Vagina (tissue), 2 donors: Measurements from ENCODE around the gene MTMR2. TPM values are rescaled to one million over a fixed set of nuclear protein-coding genes. Genes with fewer than 3 reads are reported as not detected.

Source experiments
- DNase-seq, 2 donors: peaks; one replicate each; pipeline ENCODE4 v3.0.0-alpha.2; 2017; ENCODE audit errors: extremely low spot score in 2 of 2
- H3K27ac ChIP-seq: fragments of 200-600 bp; sonication (generic); one replicate; pipeline ENCODE4 v1.5.1; 2019
- H3K27me3 ChIP-seq: fragments of 200-600 bp; sonication (generic); one replicate; pipeline ENCODE4 v1.5.1; 2019
- H3K36me3 ChIP-seq, 2 donors: fragments of 200-600 bp; sonication (generic); one replicate each; pipeline ENCODE4 v1.5.1; 2017 to 2019
- H3K4me1 ChIP-seq: fragments of 200-600 bp; sonication (generic); one replicate; pipeline ENCODE4 v1.5.1; 2019
- H3K4me3 ChIP-seq, 2 donors: fragments of 200-600 bp; sonication (generic); 1 replicate in 1 of 2; 2 replicates in 1 of 2; pipeline ENCODE4 v1.5.1; 2016 to 2019
- H3K9me3 ChIP-seq: fragments of 200-600 bp; sonication (generic); one replicate; pipeline ENCODE4 v1.5.1; 2019
- POLR2A ChIP-seq, 2 donors: fragments of 450-650 bp; IDR thresholded peaks; one replicate each; pipeline ENCODE4 v1.6.1; 2017; ENCODE audit warnings: antibody characterized with exemption in 2 of 2, mild to moderate bottlenecking in 2 of 2, moderate library complexity in 2 of 2
- POLR2AphosphoS5 ChIP-seq, 2 donors: sonication (generic); formaldehyde crosslinking; IDR thresholded peaks; one replicate each; pipeline ENCODE4 v1.9.0; 2017; ENCODE audit warnings: antibody characterized with exemption in 2 of 2, mild to moderate bottlenecking in 2 of 2, low read depth in 1 of 2; ENCODE audit not compliant: insufficient read depth in 1 of 2
- intact Hi-C: fragments of 100-400 bp; cut with DNase I; formaldehyde crosslinking; loops from one replicate; pipeline ENCODE4 v1.15.1; 2023
- total RNA-seq: library from RNA; depleted of rRNA; stranded (reverse); fragments of >200 nt; gene quantifications from one replicate; pipeline ENCODE4 v1.2.3, GENCODE V29; 2016
- TF ChIP-seq, protein P1 (sequence below), 3 experiments: fragments of 450-650 bp in 2 of 3; fragments of 200-600 bp in 1 of 3; sonication (generic) in 1 of 3; IDR thresholded peaks; one replicate each; pipeline ENCODE4 v1.5.1; 2017 to 2019; ENCODE audit warnings: antibody characterized with exemption in 3 of 3, mild to moderate bottlenecking in 2 of 3, moderate library complexity in 2 of 3

Gene MTMR2
- total RNA-seq, 1 donor from 2014 or later: 18.2 TPM

GRCh38 chr11:95888852-95889251 is 35.1 kb downstream of the MTMR2 start:
- Histone ChIP-seq H3K4me1 (no peaks in the 10 kb centered on the region), H3K36me3 (no peaks in the 10 kb centered on the region), H3K4me3 (no peak overlapping the region), H3K27ac (no peak overlapping the region), H3K27me3 (no peaks in the 10 kb centered on the region), H3K9me3 (no peaks in the 10 kb centered on the region)
- intact Hi-C loops: no loop called here
- TF ChIP-seq, protein P1, sequence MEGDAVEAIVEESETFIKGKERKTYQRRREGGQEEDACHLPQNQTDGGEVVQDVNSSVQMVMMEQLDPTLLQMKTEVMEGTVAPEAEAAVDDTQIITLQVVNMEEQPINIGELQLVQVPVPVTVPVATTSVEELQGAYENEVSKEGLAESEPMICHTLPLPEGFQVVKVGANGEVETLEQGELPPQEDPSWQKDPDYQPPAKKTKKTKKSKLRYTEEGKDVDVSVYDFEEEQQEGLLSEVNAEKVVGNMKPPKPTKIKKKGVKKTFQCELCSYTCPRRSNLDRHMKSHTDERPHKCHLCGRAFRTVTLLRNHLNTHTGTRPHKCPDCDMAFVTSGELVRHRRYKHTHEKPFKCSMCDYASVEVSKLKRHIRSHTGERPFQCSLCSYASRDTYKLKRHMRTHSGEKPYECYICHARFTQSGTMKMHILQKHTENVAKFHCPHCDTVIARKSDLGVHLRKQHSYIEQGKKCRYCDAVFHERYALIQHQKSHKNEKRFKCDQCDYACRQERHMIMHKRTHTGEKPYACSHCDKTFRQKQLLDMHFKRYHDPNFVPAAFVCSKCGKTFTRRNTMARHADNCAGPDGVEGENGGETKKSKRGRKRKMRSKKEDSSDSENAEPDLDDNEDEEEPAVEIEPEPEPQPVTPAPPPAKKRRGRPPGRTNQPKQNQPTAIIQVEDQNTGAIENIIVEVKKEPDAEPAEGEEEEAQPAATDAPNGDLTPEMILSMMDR (IDR thresholded peaks at IDR 0.05): no peak
- TF ChIP-seq POLR2AphosphoS5 (IDR thresholded peaks at IDR 0.05; ENCODE audit: insufficient read depth in 1 of 2, low read depth in 1 of 2) (no peak), POLR2A (IDR thresholded peaks at IDR 0.05) (no peak)
- DNase-seq: no peak

GRCh38 chr11:95888439-95888838 is 35.5 kb downstream of the MTMR2 start:
- no peak for DNase-seq
- Histone ChIP-seq H3K4me1 (no peaks in the 10 kb centered on the region), H3K27ac (no peak overlapping the region), H3K9me3 (no peaks in the 10 kb centered on the region), H3K36me3 (no peaks in the 10 kb centered on the region), H3K4me3 (no peak overlapping the region), H3K27me3 (no peaks in the 10 kb centered on the region)
- intact Hi-C loops: no loop called here
- TF ChIP-seq POLR2AphosphoS5 (IDR thresholded peaks at IDR 0.05; ENCODE audit: insufficient read depth in 1 of 2, low read depth in 1 of 2) (no peak), POLR2A (IDR thresholded peaks at IDR 0.05) (no peak)

- Histone ChIP-seq H3K36me3 (no peaks in the 10 kb centered on the region), H3K27me3 (no peaks in the 10 kb centered on the region), H3K9me3 (no peaks in the 10 kb centered on the region), H3K27ac (no peak overlapping the region), H3K4me3 (no peak overlapping the region), H3K4me1 (no peaks in the 10 kb centered on the region)
- TF ChIP-seq POLR2AphosphoS5 (IDR thresholded peaks at IDR 0.05; ENCODE audit: insufficient read depth in 1 of 2, low read depth in 1 of 2) (no peak), POLR2A (IDR thresholded peaks at IDR 0.05) (no peak)
- TF ChIP-seq, protein P1 (IDR thresholded peaks at IDR 0.05): no peak
- intact Hi-C loops: no loop called here
- DNase-seq: no peak
Observed at GRCh38 chr11:95886462-95886861, 37.4 kb downstream of the MTMR2 start.

DNA sequence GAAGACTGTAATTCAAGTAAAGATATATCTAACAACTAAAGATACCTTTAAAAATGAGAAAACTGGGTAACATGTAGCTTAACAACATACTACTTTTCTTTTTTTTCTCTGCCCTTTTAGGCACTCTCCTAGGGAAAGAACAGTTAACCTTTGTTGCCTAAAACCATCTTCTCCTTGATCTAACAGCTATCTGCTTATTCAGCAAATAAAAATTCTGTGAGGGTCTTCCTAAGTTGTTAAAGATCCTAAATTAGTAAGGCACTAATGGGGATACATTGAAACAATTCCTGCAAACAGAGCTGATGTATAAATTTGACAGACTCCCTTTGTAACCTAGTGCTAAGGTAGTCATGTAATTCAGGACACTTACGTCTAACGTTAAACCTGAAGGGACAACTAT is 39.1 kb downstream of the MTMR2 start:
- Histone ChIP-seq H3K27ac (no peak overlapping the region), H3K36me3 (no peaks in the 10 kb centered on the region), H3K4me3 (no peak overlapping the region), H3K27me3 (no peaks in the 10 kb centered on the region), H3K9me3 (no peaks in the 10 kb centered on the region), H3K4me1 (no peaks in the 10 kb centered on the region)
- TF ChIP-seq, protein P1 (IDR thresholded peaks at IDR 0.05): no peak
- TF ChIP-seq POLR2A (IDR thresholded peaks at IDR 0.05) (no peak), POLR2AphosphoS5 (IDR thresholded peaks at IDR 0.05; ENCODE audit: insufficient read depth in 1 of 2, low read depth in 1 of 2) (no peak)
- intact Hi-C loops: no loop called here
- DNase-seq: no peak

DNA sequence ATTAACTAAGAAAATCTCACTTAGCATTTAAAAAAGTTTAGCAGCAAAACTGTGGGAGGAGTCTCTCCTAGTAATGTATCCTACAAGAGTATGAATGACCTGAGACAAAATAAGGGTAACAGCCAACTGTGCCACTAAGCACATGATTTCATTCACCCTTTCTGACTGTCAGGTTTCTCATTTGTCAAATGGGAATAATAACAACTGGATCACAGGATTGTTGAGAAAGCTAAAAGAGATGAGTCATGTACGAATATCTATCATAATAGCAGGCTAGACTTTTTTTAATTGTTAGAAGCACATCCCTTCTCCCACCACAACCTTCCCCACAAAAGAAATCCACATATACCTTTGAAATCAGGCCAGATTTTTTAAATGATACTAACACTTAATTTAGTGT is 39.5 kb downstream of the MTMR2 start:
- intact Hi-C loops: no loop called here
- TF ChIP-seq, protein P1 (IDR thresholded peaks at IDR 0.05): no peak
- TF ChIP-seq POLR2AphosphoS5 (IDR thresholded peaks at IDR 0.05; ENCODE audit: insufficient read depth in 1 of 2, low read depth in 1 of 2) (no peak), POLR2A (IDR thresholded peaks at IDR 0.05) (no peak)
- no peaks in the 10 kb centered on the region for H3K27me3 ChIP-seq
- no peak overlapping the region for H3K4me3 ChIP-seq
- DNase-seq: no peak
- no peaks in the 10 kb centered on the region for H3K36me3 ChIP-seq
- no peaks in the 10 kb centered on the region for H3K9me3 ChIP-seq
- no peak overlapping the region for H3K27ac ChIP-seq
- no peaks in the 10 kb centered on the region for H3K4me1 ChIP-seq
